Uterus (tissue), 4 donors: Measurements from ENCODE around the gene EIPR1. TPM values are rescaled to one million over a fixed set of nuclear protein-coding genes. Genes with fewer than 3 reads are reported as not detected.
"Not testable (repeated sequence)": the region's sequence is repeated elsewhere in the genome, so short reads cannot be mapped to it uniquely, and the experiment has no call there.

ENCODE experiments used
- DNase-seq, 2 donors: peaks; one replicate each; pipeline ENCODE4 v3.0.0-alpha.2; 2019 to 2020
- H3K27ac ChIP-seq, 2 donors: fragments of 200-600 bp; sonication (generic); 1 replicate in 1 of 2; 2 replicates in 1 of 2; pipeline ENCODE4 v1.5.1; 2016 to 2018
- H3K27me3 ChIP-seq, 2 donors: fragments of 200-600 bp; sonication (generic); one replicate each; pipeline ENCODE4 v1.5.1; 2018 to 2019; ENCODE audit warnings: control low read depth in 1 of 2
- H3K36me3 ChIP-seq, 2 donors: fragments of 200-600 bp; sonication (generic); one replicate each; pipeline ENCODE4 v1.5.1; 2019; ENCODE audit warnings: control low read depth in 1 of 2
- H3K4me1 ChIP-seq, 2 donors: fragments of 200-600 bp; sonication (generic); one replicate each; pipeline ENCODE4 v1.5.1; 2018 to 2019; ENCODE audit warnings: control low read depth in 1 of 2
- H3K4me3 ChIP-seq, 2 donors: fragments of 200-600 bp; sonication (generic); 1 replicate in 1 of 2; 2 replicates in 1 of 2; pipeline ENCODE4 v1.5.1; 2018 to 2019; ENCODE audit warnings: mild to moderate bottlenecking in 1 of 2
- H3K9me3 ChIP-seq, 2 donors: fragments of 200-600 bp; sonication (generic); one replicate each; pipeline ENCODE4 v1.5.1; 2019; ENCODE audit warnings: control low read depth in 1 of 2
- POLR2A ChIP-seq, 2 donors: fragments of 450-650 bp; IDR thresholded peaks; one replicate each; pipeline ENCODE4 v1.6.1; 2016; ENCODE audit warnings: antibody characterized with exemption in 2 of 2, mild to moderate bottlenecking in 1 of 2, moderate library complexity in 1 of 2
- intact Hi-C: fragments of 100-400 bp; cut with DNase I; formaldehyde crosslinking; loops from one replicate; pipeline ENCODE4 v1.15.1; 2023; ENCODE audit warnings: low total_unique reads
- total RNA-seq, 4 donors: library from RNA; depleted of rRNA in 3 of 4; stranded (reverse); fragments of >200 nt in 3 of 4; gene quantifications; one replicate each; pipeline versions ENCODE4 v1.1.0 to v1.2.4, GENCODE V29; 2014 to 2023
- TF ChIP-seq, protein P1 (sequence below), 4 experiments: fragments of 200-600 bp in 2 of 4; fragments of 450-650 bp in 2 of 4; sonication (generic) in 2 of 4; IDR thresholded peaks; one replicate each; pipeline ENCODE4 v1.5.1; 2016 to 2019; ENCODE audit warnings: antibody characterized with exemption in 4 of 4, mild to moderate bottlenecking in 2 of 4, moderate library complexity in 1 of 4
- donor health status: DM: yes; HTN: yes; CAD: no.

The EIPR1 gene
- total RNA-seq, 4 donors from 2014 or later: 0.59 to 28.9 (median 20.4) TPM

- Histone ChIP-seq H3K27ac (no peak overlapping the region), H3K27me3 (no peaks in the 10 kb centered on the region), H3K36me3 (no peaks in the 10 kb centered on the region), H3K4me1 (no peaks in the 10 kb centered on the region), H3K9me3 (no peaks in the 10 kb centered on the region), H3K4me3 (no peak overlapping the region)
- intact Hi-C loops: no loop called here
- no peak for DNase-seq
- no peak for TF ChIP-seq POLR2A (IDR thresholded peaks at IDR 0.05)
- TF ChIP-seq, protein P1, sequence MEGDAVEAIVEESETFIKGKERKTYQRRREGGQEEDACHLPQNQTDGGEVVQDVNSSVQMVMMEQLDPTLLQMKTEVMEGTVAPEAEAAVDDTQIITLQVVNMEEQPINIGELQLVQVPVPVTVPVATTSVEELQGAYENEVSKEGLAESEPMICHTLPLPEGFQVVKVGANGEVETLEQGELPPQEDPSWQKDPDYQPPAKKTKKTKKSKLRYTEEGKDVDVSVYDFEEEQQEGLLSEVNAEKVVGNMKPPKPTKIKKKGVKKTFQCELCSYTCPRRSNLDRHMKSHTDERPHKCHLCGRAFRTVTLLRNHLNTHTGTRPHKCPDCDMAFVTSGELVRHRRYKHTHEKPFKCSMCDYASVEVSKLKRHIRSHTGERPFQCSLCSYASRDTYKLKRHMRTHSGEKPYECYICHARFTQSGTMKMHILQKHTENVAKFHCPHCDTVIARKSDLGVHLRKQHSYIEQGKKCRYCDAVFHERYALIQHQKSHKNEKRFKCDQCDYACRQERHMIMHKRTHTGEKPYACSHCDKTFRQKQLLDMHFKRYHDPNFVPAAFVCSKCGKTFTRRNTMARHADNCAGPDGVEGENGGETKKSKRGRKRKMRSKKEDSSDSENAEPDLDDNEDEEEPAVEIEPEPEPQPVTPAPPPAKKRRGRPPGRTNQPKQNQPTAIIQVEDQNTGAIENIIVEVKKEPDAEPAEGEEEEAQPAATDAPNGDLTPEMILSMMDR (IDR thresholded peaks at IDR 0.05): no peak
Measured at GRCh38 chr2:3357926-3358325, 19.7 kb downstream of the EIPR1 start.

GRCh38 chr2:3357446-3357845, 20.2 kb downstream of the EIPR1 start:
- intact Hi-C loops, DNase-seq: not testable (repeated sequence)

DNA sequence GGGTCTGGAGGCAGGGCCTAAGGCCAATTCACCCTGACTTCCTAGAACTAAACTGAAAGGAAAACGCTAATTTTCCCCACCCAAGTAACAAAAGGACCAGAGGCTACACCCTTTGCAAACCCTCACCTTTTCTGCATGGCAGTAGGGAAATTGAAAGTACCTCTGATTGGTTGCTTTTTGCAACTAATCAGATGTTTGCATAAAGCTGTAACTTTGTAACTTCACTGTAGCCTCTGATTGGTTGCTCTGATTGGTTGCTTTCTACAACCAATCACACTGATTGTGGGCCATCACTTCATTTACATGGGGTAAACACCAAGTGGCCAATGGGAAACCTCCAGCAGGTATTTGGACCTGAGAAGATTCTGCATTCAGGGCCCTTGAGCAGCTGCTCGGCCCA, 20.8 kb downstream of the EIPR1 start:
- no peak overlapping the region for H3K4me3 ChIP-seq
- DNase-seq: no peak
- no peaks in the 10 kb centered on the region for H3K9me3 ChIP-seq
- H3K27ac ChIP-seq: no peak overlapping the region
- H3K36me3 ChIP-seq: no peaks in the 10 kb centered on the region
- H3K4me1 ChIP-seq: no peaks in the 10 kb centered on the region
- intact Hi-C loops: no loop called here
- TF ChIP-seq POLR2A (IDR thresholded peaks at IDR 0.05): no peak
- TF ChIP-seq, protein P1 (IDR thresholded peaks at IDR 0.05): no peak
- no peaks in the 10 kb centered on the region for H3K27me3 ChIP-seq

More at GRCh38 chr2:3357446-3357845, 20.2 kb downstream of the EIPR1 start:
- H3K9me3 ChIP-seq, H3K36me3 ChIP-seq, H3K27me3 ChIP-seq, H3K27ac ChIP-seq, H3K4me1 ChIP-seq, H3K4me3 ChIP-seq: not testable (repeated sequence)

DNA sequence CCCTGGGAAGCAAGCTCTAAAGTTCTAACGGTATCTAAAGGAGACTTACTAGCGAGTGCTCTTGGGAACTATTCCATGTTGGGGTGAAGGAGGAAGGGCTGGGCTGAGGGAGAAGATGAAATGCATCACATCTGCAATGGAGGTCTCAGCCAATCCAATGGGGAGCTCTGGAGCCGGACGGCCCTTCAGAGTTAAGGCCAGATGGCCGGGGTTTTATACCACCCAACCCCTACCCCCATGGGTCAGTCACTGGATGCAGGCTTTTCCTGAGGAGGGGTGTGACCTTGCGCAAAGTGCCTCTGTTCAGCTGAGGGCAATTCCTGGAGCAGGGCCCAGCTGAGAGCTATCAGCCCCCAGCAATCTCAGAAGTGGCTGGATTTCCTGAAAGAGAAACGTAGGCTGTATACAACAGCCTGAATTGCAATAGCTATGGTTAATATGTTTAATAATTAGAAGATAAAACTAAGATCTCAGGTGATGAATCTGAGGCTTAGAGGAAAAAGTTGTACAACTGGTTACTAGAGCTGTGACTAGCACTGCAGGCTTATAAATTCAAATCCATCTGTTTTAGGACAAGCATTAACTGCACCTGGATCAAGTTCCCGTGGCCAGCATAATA, 21.6 kb downstream of the EIPR1 start:
- Histone ChIP-seq H3K9me3 (no peaks in the 10 kb centered on the region), H3K4me3 (no peak overlapping the region), H3K4me1 (no peaks in the 10 kb centered on the region), H3K27me3 (no peaks in the 10 kb centered on the region), H3K36me3 (no peaks in the 10 kb centered on the region), H3K27ac (no peak overlapping the region)
- intact Hi-C loops: no loop called here
- DNase-seq: no peak
- TF ChIP-seq, protein P1 (IDR thresholded peaks at IDR 0.05): no peak
- no peak for TF ChIP-seq POLR2A (IDR thresholded peaks at IDR 0.05)

DNA sequence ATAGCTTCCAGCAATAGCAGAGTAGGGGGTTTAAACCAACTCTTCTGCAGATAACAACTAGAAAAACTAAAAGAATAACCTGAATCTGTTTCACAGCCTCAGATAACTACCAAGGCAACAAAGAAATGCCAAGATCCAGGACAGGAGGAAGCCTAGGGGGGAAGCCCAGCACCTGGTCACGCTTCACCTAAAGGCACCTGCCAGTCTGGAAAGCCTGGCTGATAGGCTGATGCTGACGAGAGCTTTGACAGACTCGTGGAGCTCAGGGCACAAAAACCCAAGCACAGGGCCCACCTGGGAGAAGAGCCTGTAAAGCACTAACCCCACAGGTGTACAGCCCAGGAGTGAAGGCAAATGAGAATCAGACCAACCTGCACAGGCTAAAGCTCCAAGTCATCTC, 22.6 kb downstream of the EIPR1 start:
- no peak overlapping the region for H3K27ac ChIP-seq
- intact Hi-C loops: no loop called here
- DNase-seq: no peak

More for the DNA sequence above, 22.6 kb downstream of the EIPR1 start:
- Histone ChIP-seq H3K27me3 (no peaks in the 10 kb centered on the region), H3K4me3 (no peak overlapping the region), H3K4me1 (no peaks in the 10 kb centered on the region), H3K36me3 (no peaks in the 10 kb centered on the region), H3K9me3 (no peaks in the 10 kb centered on the region)
- TF ChIP-seq, protein P1 (IDR thresholded peaks at IDR 0.05): no peak
- no peak for TF ChIP-seq POLR2A (IDR thresholded peaks at IDR 0.05)
